HepG2 (cell line): Measurements from ENCODE around the gene GREM1. TPM values are rescaled to one million over a fixed set of nuclear protein-coding genes. Genes with fewer than 3 reads are reported as not detected.

Source experiments
- ATAC-seq: fragments of 200-7000 bp; cut with Tn5 transposase; 3 replicates; pipeline ENCODE4 v1.9.1; 2020; ENCODE audit warnings: mild to moderate bottlenecking, moderate library complexity
- BruUV-seq: library from RNA; stranded (reverse); fragments of 400-500 nt; replicated peaks from 2 replicates; lab custom pipeline; 2021; lab: Mats Ljungman, UMichigan
- CTCF ChIA-PET: fragments of 300-600 bp; formaldehyde crosslinking; extraction: SDS; loops from one replicate; lab custom pipeline; 2021; ENCODE audit warnings: low total read pairs, inconsistent platforms, low intra/inter-chr PET ratio; lab: Yijun Ruan, JAX
- POLR2A ChIA-PET: fragments of 350-600 bp; sonication (Branson Sonifier 250); formaldehyde crosslinking; loops from one replicate; lab custom pipeline; 2020; ENCODE audit warnings: antibody characterized with exemption, inconsistent platforms; lab: Yijun Ruan, JAX
- DNase-seq: peaks from one replicate; pipeline ENCODE4 v3.0.0-alpha.2; 2015; ENCODE audit warnings: low spot score
- FAIRE-seq: peaks from 3 replicates; lab custom pipeline; 2011; peaks lifted over from hg19 to GRCh38; lab: Jason Lieb, UNC
- H2AFZ ChIP-seq: one replicate; pipeline ENCODE4 v1.6.1; 2011; ENCODE audit warnings: low read length, inconsistent platforms
- H3K27ac ChIP-seq: fragments of 300-600 bp; 3 replicates; pipeline ENCODE4 v1.8.0; 2011; ENCODE audit warnings: mixed run types, mild to moderate bottlenecking, mixed read lengths, low read length, inconsistent platforms; ENCODE audit not compliant: insufficient read depth; ENCODE audit errors: extremely low read length
- H3K27me3 ChIP-seq, 2 experiments: fragments of 200-600 bp in 1 of 2; 2 replicates in 1 of 2; 3 replicates in 1 of 2; pipeline versions ENCODE4 v1.6.0 to v1.8.0; 2011; ENCODE audit warnings: low read length in 2 of 2, mild to moderate bottlenecking in 2 of 2, moderate library complexity in 2 of 2, inconsistent platforms in 1 of 2; ENCODE audit not compliant: insufficient read depth in 2 of 2, control insufficient read depth in 1 of 2
- H3K36me3 ChIP-seq, 2 experiments: fragments of 200-600 bp in 1 of 2; replicated peaks in 1 of 2; 2 replicates in 1 of 2; 3 replicates in 1 of 2; pipeline versions ENCODE4 v1.5.1 to v1.8.0; 2011; ENCODE audit warnings: low read length in 2 of 2, inconsistent platforms in 1 of 2; ENCODE audit not compliant: insufficient read depth in 2 of 2, control insufficient read depth in 1 of 2
- H3K4me1 ChIP-seq: 2 replicates; pipeline ENCODE4 v1.5.1; 2012; ENCODE audit warnings: low read length, inconsistent platforms; ENCODE audit not compliant: insufficient read depth
- H3K4me2 ChIP-seq: 2 replicates; pipeline ENCODE4 v1.6.0; 2011; ENCODE audit warnings: low read depth, low read length, inconsistent platforms
- H3K4me3 ChIP-seq, 3 experiments: fragments of 200-600 bp in 1 of 3; sonication (generic), shearing (Covaris generic) in 1 of 3; replicated peaks in 1 of 3; 2 replicates each; pipeline ENCODE4 v1.5.1; 2011 to 2016; ENCODE audit warnings: low read length in 3 of 3, inconsistent platforms in 2 of 3, low read depth in 2 of 3, mild to moderate bottlenecking in 2 of 3, control low read depth in 1 of 3, mixed read lengths in 1 of 3; ENCODE audit not compliant: insufficient read depth in 1 of 3
- H3K79me2 ChIP-seq: one replicate; pipeline ENCODE4 v1.6.1; 2011; ENCODE audit warnings: low read length, inconsistent platforms; ENCODE audit not compliant: insufficient read depth
- H3K9ac ChIP-seq: 2 replicates; pipeline ENCODE4 v1.6.0; 2011; ENCODE audit warnings: mild to moderate bottlenecking, low read depth, low read length, inconsistent platforms; ENCODE audit not compliant: insufficient read depth
- H3K9me3 ChIP-seq: 2 replicates; pipeline ENCODE4 v1.5.1; 2012; ENCODE audit warnings: mild to moderate bottlenecking, low read length
- H4K20me1 ChIP-seq: 2 replicates; pipeline ENCODE4 v1.6.0; 2011; ENCODE audit warnings: inconsistent platforms, mild to moderate bottlenecking, low read length, moderate library complexity; ENCODE audit not compliant: insufficient read depth
- ATF7-NPFF ChIP-seq: sonication (generic); formaldehyde crosslinking; IDR thresholded peaks from 2 replicates; pipeline ENCODE4 v1.8.1; 2023; ENCODE audit warnings: mild to moderate bottlenecking, low read depth, missing genetic modification reagents, moderate library complexity
- CC2D1A ChIP-seq: sonication (generic); formaldehyde crosslinking; IDR thresholded peaks from 2 replicates; pipeline ENCODE4 v1.8.1; 2023; ENCODE audit warnings: mild to moderate bottlenecking, missing genetic modification reagents
- CENPT ChIP-seq: sonication (generic); formaldehyde crosslinking; IDR thresholded peaks from 2 replicates; pipeline ENCODE4 v1.8.0; 2022; ENCODE audit warnings: low read depth, mild to moderate bottlenecking, moderate library complexity, missing genetic modification reagents
- CHD2 ChIP-seq: IDR thresholded peaks from 2 replicates; pipeline ENCODE4 v1.6.1; 2011; ENCODE audit warnings: low read depth, low read length, improper control_type of control experiment
- CREB1 ChIP-seq, 2 experiments: fragments of 450-650 bp in 1 of 2; IDR thresholded peaks; 2 replicates each; pipeline ENCODE4 v1.6.1; 2016 to 2017; ENCODE audit warnings: control low read depth in 1 of 2, mild to moderate bottlenecking in 1 of 2, missing compliant biosample characterization in 1 of 2, missing genetic modification characterization in 1 of 2
- LCORL ChIP-seq, 2 experiments: fragments of 450-650 bp in 1 of 2; sonication (generic) in 1 of 2; formaldehyde crosslinking in 1 of 2; IDR thresholded peaks; 2 replicates each; pipeline versions ENCODE4 v1.5.0 to v1.6.1; 2017 to 2020; ENCODE audit warnings: antibody characterized with exemption in 1 of 2, missing genetic modification reagents in 1 of 2
- POLR2AphosphoS2 ChIP-seq: IDR thresholded peaks from 2 replicates; pipeline ENCODE4 v1.6.1; 2011; ENCODE audit warnings: low read depth, low read length, improper control_type of control experiment
- REPIN1 ChIP-seq: sonication (generic); formaldehyde crosslinking; IDR thresholded peaks from 2 replicates; pipeline ENCODE4 v1.8.0; 2022; ENCODE audit warnings: missing genetic modification reagents, low read depth, mild to moderate bottlenecking, borderline replicate concordance
- ZBTB20 ChIP-seq: sonication (generic); formaldehyde crosslinking; IDR thresholded peaks from 2 replicates; pipeline ENCODE4 v1.8.1; 2023; ENCODE audit warnings: missing genetic modification reagents, low read depth, mild to moderate bottlenecking, borderline replicate concordance
- ZFX ChIP-seq: sonication (generic); formaldehyde crosslinking; IDR thresholded peaks from 2 replicates; pipeline ENCODE4 v1.4.0; 2020; ENCODE audit warnings: mild to moderate bottlenecking, low read depth, missing genetic modification reagents, moderate library complexity
- ZNF224 ChIP-seq: sonication (generic); formaldehyde crosslinking; IDR thresholded peaks from 2 replicates; pipeline ENCODE4 v1.5.0; 2020; ENCODE audit warnings: mild to moderate bottlenecking, missing genetic modification reagents
- WGBS: methylation state at CpG from one replicate; pipeline ENCODE4 v1.1.6; 2017; ENCODE audit warnings: low lambda C conversion rate; 5-methylcytosine and 5-hydroxymethylcytosine counted together
- in situ Hi-C: cut with HindIII; loops from 2 replicates; pipeline ENCODE4 v1.10.0; 2017; ENCODE audit warnings: low pct_unique_long_range_greater_than_20kb; ENCODE audit not compliant: extremely low pct_ligation_motif_present
- intact Hi-C: fragments of 100-400 bp; cut with micrococcal nuclease; formaldehyde crosslinking; loops from one replicate; pipeline ENCODE4 v1.10.0; 2022; ENCODE audit not compliant: unreplicated experiment
- polyA plus RNA-seq, 8 experiments: library from polyadenylated mRNA; depleted of rRNA in 3 of 8; stranded (reverse) in 7 of 8; unstranded in 1 of 8; fragments of >200 nt; fragmentation: Illumina TruSeq in 4 of 8; extraction: Trizol in 4 of 8; gene quantifications; 2 replicates each; pipeline versions ENCODE4 v1.2.1 to v1.2.3, GENCODE V29; 2011 to 2016; ENCODE audit warnings: low read depth in 4 of 8, missing spikeins in 1 of 8, mixed read lengths in 1 of 8; ENCODE audit not compliant: insufficient read depth in 1 of 8
- total RNA-seq, 5 experiments: library from RNA; depleted of rRNA; stranded (reverse); fragments of >200 nt; fragmentation: Illumina TruSeq; extraction: Trizol; gene quantifications; 2 replicates each; pipeline ENCODE4 v1.2.3, GENCODE V29; 2016; ENCODE audit warnings: low read depth in 1 of 5
- TF ChIP-seq, protein P1 (sequence below): sonication (generic); formaldehyde crosslinking; IDR thresholded peaks from 2 replicates; pipeline ENCODE4 v1.9.0; 2021; ENCODE audit warnings: missing genetic modification reagents, borderline replicate concordance
- TF ChIP-seq, protein P2 (sequence below), 2 experiments: fragments of 450-650 bp in 1 of 2; sonication (generic) in 1 of 2; formaldehyde crosslinking in 1 of 2; IDR thresholded peaks; 2 replicates each; pipeline versions ENCODE4 v1.6.1 to v1.8.0; 2016 to 2022; ENCODE audit warnings: antibody characterized with exemption in 1 of 2, mild to moderate bottlenecking in 1 of 2, missing genetic modification reagents in 1 of 2

GREM1 gene
- total and polyA plus RNA-seq, 2 of the 13 experiments (the other 11 are each of a cell fraction or from before 2014, with no cell fraction given) = 0.02 to 0.08 TPM

DNA sequence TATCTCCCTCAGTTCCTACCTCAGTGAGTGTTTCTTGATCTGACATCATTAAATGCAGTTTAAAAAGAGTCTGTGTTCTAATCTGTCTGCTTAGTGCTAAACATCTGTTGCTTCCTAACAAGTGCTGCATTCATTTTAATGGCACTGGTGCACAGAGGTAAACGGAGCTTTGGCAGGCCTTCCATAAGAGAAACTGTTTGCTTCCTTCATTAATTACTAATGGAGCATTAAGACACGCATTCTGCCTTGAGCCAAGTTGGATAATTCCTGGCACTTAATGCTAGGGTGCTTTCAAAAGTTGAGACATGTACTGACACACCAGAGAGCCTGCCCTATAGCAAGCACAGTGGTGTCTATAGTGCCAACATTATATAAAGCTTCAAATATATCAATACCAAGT lies 41.6 kb upstream of the GREM1 start:
- intact Hi-C loops (loop anchor here (5.0 kb wide), 1 partner anchor 41 kb away; the partner anchor contains the start of gene GREM1), in situ Hi-C loops (no loop called here)
- ChIA-PET POLR2A (interaction anchor here (2.2 kb wide), 1 partner anchor 33 kb away, joined by 7 read pairs; no protein-coding TSS in a partner anchor), CTCF (no interaction called here)
- Histone ChIP-seq H3K9me3 (no peaks in the 10 kb centered on the region), H3K79me2 (no peaks in the 10 kb centered on the region), H3K9ac (no peak overlapping the region), H3K4me1 (peaks cover 49% of the 10 kb centered on the region), H3K4me2 (no peak overlapping the region), H3K27me3 (no peaks in the 10 kb centered on the region), H3K4me3 (no peak overlapping the region), H3K27ac (no peak overlapping the region), H2AFZ (peak overlapping the region; percentile 11), H3K36me3 (no peaks in the 10 kb centered on the region), H4K20me1 (no peaks in the 10 kb centered on the region)
- DNase-seq = no peak
- FAIRE-seq = no peak
- BruUV-seq = no TSS peak
- WGBS = 71% methylated on average over 2 of the region's 2 CpGs
- no peak for ATAC-seq
- TF ChIP-seq ZNF224 (CRISPR knock-in tag) (no peak), CENPT (no peak), CREB1 (IDR thresholded peaks at IDR 0.05) (no peak), CREB1 (CRISPR knock-in tag; IDR thresholded peaks at IDR 0.05) (no peak), CC2D1A (CRISPR knock-in tag) (no peak), POLR2AphosphoS2 (no peak), CHD2 (no peak), ATF7-NPFF (CRISPR knock-in tag) (no peak), ZFX (CRISPR knock-in tag) (no peak), ZBTB20 (CRISPR knock-in tag) (no peak), REPIN1 (CRISPR knock-in tag) (no peak), LCORL (IDR thresholded peaks at IDR 0.05) (no peak), LCORL (CRISPR knock-in tag; IDR thresholded peaks at IDR 0.05) (no peak)
- TF ChIP-seq, protein P1, sequence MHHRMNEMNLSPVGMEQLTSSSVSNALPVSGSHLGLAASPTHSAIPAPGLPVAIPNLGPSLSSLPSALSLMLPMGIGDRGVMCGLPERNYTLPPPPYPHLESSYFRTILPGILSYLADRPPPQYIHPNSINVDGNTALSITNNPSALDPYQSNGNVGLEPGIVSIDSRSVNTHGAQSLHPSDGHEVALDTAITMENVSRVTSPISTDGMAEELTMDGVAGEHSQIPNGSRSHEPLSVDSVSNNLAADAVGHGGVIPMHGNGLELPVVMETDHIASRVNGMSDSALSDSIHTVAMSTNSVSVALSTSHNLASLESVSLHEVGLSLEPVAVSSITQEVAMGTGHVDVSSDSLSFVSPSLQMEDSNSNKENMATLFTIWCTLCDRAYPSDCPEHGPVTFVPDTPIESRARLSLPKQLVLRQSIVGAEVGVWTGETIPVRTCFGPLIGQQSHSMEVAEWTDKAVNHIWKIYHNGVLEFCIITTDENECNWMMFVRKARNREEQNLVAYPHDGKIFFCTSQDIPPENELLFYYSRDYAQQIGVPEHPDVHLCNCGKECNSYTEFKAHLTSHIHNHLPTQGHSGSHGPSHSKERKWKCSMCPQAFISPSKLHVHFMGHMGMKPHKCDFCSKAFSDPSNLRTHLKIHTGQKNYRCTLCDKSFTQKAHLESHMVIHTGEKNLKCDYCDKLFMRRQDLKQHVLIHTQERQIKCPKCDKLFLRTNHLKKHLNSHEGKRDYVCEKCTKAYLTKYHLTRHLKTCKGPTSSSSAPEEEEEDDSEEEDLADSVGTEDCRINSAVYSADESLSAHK = no peak
- TF ChIP-seq, protein P2, sequence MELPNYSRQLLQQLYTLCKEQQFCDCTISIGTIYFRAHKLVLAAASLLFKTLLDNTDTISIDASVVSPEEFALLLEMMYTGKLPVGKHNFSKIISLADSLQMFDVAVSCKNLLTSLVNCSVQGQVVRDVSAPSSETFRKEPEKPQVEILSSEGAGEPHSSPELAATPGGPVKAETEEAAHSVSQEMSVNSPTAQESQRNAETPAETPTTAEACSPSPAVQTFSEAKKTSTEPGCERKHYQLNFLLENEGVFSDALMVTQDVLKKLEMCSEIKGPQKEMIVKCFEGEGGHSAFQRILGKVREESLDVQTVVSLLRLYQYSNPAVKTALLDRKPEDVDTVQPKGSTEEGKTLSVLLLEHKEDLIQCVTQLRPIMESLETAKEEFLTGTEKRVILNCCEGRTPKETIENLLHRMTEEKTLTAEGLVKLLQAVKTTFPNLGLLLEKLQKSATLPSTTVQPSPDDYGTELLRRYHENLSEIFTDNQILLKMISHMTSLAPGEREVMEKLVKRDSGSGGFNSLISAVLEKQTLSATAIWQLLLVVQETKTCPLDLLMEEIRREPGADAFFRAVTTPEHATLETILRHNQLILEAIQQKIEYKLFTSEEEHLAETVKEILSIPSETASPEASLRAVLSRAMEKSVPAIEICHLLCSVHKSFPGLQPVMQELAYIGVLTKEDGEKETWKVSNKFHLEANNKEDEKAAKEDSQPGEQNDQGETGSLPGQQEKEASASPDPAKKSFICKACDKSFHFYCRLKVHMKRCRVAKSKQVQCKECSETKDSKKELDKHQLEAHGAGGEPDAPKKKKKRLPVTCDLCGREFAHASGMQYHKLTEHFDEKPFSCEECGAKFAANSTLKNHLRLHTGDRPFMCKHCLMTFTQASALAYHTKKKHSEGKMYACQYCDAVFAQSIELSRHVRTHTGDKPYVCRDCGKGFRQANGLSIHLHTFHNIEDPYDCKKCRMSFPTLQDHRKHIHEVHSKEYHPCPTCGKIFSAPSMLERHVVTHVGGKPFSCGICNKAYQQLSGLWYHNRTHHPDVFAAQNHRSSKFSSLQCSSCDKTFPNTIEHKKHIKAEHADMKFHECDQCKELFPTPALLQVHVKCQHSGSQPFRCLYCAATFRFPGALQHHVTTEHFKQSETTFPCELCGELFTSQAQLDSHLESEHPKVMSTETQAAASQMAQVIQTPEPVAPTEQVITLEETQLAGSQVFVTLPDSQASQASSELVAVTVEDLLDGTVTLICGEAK (IDR thresholded peaks at IDR 0.05) = no peak
- TF ChIP-seq, protein P2 (CRISPR knock-in tag; IDR thresholded peaks at IDR 0.05) = no peak
